AG08396 (cell line): ENCODE measurements around the gene ANKS1B.
"Not testable (repeated sequence)": the region's sequence is repeated elsewhere in the genome, so short reads cannot be mapped to it uniquely, and the experiment has no call there.

ENCODE experiments used
- DNase-seq: peaks from one replicate; pipeline ENCODE4 v3.0.0; 2012; ENCODE audit warnings: low spot score, mixed read lengths

ANKS1B gene

GRCh38 chr12:99704458-99704857 lies 280.3 kb downstream of the ANKS1B start:
- no peak for DNase-seq

GRCh38 chr12:99704036-99704435 lies 280.7 kb downstream of the ANKS1B start:
- DNase-seq: no peak

GRCh38 chr12:99700032-99700431 lies 284.7 kb downstream of the ANKS1B start:
- DNase-seq: no peak

GRCh38 chr12:99695050-99695449 lies 289.7 kb downstream of the ANKS1B start:
- no peak for DNase-seq

- no peak for DNase-seq
Measured at GRCh38 chr12:99686142-99686541, 298.6 kb downstream of the ANKS1B start.

GRCh38 chr12:99680276-99680675 lies 304.5 kb downstream of the ANKS1B start:
- no peak for DNase-seq

GRCh38 chr12:99670635-99671034 lies 314.1 kb downstream of the ANKS1B start:
- no peak for DNase-seq

GRCh38 chr12:99658671-99659349 lies 325.9 kb downstream of the ANKS1B start:
- no peak for DNase-seq

GRCh38 chr12:99649551-99649950 lies 335.2 kb downstream of the ANKS1B start:
- no peak for DNase-seq

- DNase-seq: no peak
Measured at GRCh38 chr12:99648183-99648582, 336.6 kb downstream of the ANKS1B start.

GRCh38 chr12:99647453-99647852 lies 337.3 kb downstream of the ANKS1B start, which contains the start of gene GARIN6:
Gene GARIN6, plus strand, starts transcription at chr12:99647753. Its CDS starts 422 bp downstream, at chr12:99648175.
- no peak for DNase-seq

- DNase-seq: no peak
Measured at GRCh38 chr12:99644629-99645028, 340.1 kb downstream of the ANKS1B start.

GRCh38 chr12:99627459-99627858 lies 357.3 kb downstream of the ANKS1B start:
- DNase-seq: no peak

GRCh38 chr12:99624591-99624990 lies 360.1 kb downstream of the ANKS1B start:
- not testable (repeated sequence) for DNase-seq

GRCh38 chr12:99620159-99620479 lies 364.6 kb downstream of the ANKS1B start:
- no peak for DNase-seq

- no peak for DNase-seq
Measured at GRCh38 chr12:99619389-99620158, 365.2 kb downstream of the ANKS1B start.

- DNase-seq: no peak
Measured at GRCh38 chr12:99618657-99619056, 366.1 kb downstream of the ANKS1B start.

- no peak for DNase-seq
Measured at GRCh38 chr12:99611599-99611998, 373.1 kb downstream of the ANKS1B start.

- no peak for DNase-seq
Measured at GRCh38 chr12:99611117-99611516, 373.6 kb downstream of the ANKS1B start.

GRCh38 chr12:99609455-99610181 lies 375.1 kb downstream of the ANKS1B start:
- no peak for DNase-seq

- DNase-seq: no peak
Measured at GRCh38 chr12:99600388-99600787, 384.3 kb downstream of the ANKS1B start.

- no peak for DNase-seq
Measured at GRCh38 chr12:99598785-99599184, 386.0 kb downstream of the ANKS1B start.

- DNase-seq: no peak
Measured at GRCh38 chr12:99596762-99597161, 388.0 kb downstream of the ANKS1B start.
